Astrocyte (in vitro differentiated cells and primary cell): ENCODE results near the gene CRHR1.

Source experiments
- EZH2 ChIP-seq: IDR thresholded peaks from 2 replicates; pipeline ENCODE4 v1.6.1; 2012; ENCODE audit warnings: mild to moderate bottlenecking, low read length, inconsistent platforms; ENCODE audit not compliant: insufficient read depth
- TF ChIP-seq, protein P1 (sequence below): IDR thresholded peaks from 2 replicates; pipeline ENCODE4 v1.5.1; 2011; ENCODE audit warnings: low read depth, mild to moderate bottlenecking, inconsistent platforms, low read length, moderate library complexity; ENCODE audit not compliant: insufficient read depth

DNA sequence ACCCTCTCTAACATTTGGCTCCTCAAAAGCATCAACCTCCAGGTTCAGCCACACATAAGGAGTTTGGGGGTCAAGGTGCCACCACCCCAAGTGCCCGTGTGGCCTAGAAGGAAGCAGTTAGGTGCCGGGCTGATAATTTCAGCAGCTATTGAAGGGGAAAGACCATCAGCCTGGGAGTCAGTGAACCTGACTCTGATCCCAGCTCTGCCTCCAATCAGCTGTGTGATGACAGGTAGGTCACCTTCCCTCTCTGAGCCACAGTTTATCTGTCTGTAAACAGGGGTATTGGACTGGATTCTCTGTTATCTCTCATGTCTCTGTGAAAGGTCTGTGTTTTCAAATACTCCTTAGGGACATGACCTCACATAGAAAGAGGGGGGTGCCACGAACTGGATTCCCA lies 3.9 kb downstream of the CRHR1 start:
- TF ChIP-seq, protein P1, sequence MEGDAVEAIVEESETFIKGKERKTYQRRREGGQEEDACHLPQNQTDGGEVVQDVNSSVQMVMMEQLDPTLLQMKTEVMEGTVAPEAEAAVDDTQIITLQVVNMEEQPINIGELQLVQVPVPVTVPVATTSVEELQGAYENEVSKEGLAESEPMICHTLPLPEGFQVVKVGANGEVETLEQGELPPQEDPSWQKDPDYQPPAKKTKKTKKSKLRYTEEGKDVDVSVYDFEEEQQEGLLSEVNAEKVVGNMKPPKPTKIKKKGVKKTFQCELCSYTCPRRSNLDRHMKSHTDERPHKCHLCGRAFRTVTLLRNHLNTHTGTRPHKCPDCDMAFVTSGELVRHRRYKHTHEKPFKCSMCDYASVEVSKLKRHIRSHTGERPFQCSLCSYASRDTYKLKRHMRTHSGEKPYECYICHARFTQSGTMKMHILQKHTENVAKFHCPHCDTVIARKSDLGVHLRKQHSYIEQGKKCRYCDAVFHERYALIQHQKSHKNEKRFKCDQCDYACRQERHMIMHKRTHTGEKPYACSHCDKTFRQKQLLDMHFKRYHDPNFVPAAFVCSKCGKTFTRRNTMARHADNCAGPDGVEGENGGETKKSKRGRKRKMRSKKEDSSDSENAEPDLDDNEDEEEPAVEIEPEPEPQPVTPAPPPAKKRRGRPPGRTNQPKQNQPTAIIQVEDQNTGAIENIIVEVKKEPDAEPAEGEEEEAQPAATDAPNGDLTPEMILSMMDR: no peak
- no peak for TF ChIP-seq EZH2
